Measurements from ENCODE around the gene RBM23.
"Not testable (repeated sequence)": the region's sequence is repeated elsewhere in the genome, so short reads cannot be mapped to it uniquely, and the experiment has no call there.

RBM23 gene

DNA sequence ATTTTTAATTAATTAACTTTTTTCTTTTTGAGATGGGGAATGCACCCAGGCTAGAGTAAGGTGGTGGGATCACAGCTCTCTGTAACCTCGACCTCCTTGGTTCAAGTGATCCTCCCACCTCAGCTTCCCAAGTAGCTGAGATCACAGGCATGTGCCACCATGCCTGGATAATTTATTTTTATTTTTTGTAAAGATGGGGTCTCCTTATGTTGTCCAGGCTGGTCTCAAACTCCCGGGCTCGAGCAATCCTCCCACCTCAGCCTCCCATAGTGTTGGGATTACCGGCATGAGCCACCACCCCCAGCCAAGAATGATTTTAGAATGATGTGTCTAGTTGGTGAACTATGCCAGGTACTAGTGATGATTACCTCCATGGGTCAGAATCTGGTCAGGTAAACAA, 54.0 kb downstream of the RBM23 start:
- no peak for DNase-seq (ENCODE audit: low read depth)

DNA sequence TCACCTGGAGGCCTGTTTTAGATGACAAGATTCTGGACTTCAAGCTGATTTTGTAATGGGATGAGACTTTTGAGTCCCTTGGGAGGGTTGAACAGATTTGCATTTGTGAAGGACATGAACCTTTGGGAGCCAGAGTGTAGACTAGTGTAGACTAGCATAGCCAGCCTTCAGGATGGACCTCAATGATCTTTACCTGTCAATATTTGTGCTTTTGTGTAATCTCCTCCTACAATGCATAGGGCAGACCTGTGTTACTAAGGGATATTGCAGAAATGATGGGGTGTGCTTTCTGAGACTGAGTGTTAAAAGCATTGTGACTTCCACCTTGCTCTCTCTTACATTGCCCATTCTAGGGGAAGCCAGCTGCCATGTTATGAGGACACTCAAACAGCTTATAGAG, 57.3 kb downstream of the RBM23 start:
- DNase-seq (ENCODE audit: low read depth): no peak

DNA sequence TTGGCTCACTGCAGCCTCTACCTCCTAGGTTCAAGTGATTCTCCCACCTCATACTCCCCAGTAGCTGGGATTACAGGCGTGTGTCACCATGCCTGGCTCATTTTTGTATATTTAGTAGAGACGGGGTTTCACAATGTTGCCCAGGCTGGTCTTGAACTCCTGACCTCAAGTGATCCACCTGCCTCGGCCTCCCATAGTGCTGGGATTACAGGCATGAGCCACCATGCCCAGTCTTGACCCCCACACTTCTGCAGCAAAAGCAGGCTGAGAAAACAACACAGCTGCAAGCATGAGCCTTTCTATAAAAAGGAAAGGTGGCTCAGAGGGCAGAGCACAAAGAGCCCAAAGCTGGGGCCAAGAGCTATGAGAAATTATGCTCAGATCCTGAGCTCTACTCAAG, 58.6 kb downstream of the RBM23 start:
- DNase-seq (ENCODE audit: low read depth): not testable (repeated sequence)

DNA sequence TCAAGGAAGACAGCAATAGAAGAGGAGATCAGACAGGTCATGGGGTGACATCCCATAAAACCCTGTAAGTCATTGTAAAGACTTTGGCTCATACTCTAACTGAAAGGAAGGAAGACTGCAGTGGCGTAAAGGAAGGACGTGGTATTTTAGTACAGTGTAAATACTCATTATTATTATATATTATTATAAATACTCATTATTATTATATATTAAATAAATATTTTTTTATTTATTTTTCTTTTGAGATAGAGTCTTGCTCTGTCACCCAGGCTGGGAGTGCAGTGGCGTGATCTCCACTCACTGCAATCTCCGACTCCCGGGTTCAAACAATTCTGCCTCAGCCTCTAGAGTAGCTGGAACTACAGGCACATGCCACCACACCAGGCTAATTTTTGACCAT, 62.5 kb downstream of the RBM23 start:
- no peak for DNase-seq (ENCODE audit: low read depth)

DNA sequence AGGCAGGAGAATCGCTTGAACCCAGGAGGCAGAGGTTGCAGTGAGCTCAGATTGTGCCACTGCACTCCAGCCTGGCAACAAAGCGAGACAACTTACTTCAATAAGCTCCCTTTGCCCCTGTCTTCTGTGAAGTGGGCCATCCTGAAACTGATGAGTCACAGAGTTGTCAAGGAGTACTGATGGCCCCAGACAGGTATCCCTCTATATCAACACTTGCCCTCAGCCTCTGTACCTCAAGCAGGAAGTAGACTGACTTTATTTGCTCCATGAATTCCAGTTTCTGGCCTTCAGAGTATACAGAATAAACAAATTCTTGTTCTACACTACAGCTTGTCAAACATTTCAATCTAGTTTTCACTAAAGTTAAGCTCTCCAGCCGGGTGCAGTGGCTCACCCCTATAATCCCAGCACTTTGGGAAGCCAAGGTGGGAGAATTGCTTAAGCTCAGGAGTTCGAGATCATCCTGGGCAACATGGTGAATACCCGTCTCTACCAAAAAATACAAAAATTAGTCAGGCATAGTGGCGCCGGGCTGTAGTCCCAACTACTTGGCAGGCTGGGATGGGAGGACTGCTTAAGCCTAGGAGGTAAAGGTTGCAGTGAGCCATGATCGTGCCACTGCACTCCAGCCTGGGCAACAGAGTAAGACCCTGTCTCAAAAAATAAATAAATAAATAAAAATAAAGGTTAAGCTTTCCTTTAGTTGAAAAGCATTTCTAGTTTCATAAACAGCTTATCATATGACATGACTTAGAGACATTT, 63.8 kb downstream of the RBM23 start:
- DNase-seq (ENCODE audit: low read depth): no peak

DNA sequence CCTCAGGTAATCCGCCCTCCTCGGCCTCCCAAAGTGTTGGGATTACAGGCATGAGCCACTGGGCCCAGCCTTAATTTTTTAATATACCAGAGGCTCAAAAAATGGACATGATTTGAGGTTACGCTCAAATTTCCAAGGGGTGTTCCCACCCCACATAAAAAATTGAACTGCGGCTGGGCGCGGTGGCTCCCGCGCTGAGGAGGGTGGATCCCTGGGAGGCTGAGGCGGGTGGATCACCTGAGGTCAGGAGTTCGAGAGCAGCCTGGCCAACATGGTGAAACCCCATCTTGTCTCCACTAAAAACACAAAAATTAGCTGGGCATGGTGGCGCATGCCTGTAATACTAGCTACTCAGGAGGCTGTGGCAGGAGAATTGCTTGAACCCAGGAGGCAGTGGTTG, 64.7 kb downstream of the RBM23 start:
- not testable (repeated sequence) for DNase-seq (ENCODE audit: low read depth)

DNA sequence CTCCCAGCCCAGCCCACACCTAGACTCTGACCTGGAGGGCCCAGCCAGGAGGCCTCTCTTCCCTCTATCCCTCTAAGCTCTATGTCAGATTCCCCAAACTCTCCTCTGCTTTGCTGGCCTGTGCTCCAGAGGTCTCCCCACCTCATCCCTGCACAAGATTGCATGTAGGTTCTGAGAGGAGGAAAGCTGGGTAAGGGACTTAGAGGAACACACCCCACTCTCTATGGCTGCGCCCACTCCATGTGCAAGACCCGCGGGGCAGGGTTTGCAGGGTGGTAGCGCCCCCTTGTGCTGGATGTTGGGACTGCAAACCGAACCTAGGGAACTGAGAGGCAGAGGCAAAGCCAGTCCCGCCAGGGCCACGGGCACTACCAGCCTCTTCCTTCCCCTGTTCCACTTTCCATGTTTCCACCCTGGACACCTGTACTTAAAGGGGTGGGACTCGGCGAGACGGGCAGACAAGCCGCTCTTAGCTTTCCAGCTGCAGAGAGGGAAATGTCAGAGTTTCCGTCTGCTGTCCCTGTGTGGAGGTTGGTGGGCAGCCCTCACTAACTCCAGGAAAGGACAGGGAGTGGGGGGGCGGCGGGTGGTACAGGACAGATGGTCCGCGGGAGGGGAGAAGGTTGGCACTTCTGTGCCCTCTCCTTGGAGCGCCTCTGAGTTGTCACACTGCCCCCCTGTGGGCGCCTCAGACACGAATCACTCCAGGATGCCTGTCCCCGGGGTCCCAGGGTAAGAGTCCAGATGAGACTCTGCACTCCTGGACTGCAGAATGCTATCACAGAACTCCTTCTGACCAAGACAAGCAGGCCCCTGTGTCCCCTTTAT, 65.8 kb downstream of the RBM23 start:
- DNase-seq (ENCODE audit: low read depth): peak; percentile 87

DNA sequence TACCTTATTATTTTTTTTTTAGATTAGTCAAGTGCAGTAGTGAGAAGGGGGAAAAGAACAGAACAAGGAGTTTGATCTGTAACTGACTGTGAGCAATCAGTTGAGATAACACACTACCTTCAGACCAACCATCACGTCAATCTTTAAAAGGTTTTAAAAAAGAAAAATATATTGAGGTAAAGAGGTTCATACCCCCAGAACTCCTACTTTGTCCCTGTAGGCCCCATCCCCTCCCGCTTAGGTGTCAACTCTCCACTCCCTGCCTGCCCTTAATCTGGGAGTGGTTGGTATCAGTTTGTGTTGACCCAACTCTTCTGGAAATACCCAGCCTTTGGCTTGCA, 66.4 kb downstream of the RBM23 start:
- DNase-seq (ENCODE audit: low read depth): no peak

DNA sequence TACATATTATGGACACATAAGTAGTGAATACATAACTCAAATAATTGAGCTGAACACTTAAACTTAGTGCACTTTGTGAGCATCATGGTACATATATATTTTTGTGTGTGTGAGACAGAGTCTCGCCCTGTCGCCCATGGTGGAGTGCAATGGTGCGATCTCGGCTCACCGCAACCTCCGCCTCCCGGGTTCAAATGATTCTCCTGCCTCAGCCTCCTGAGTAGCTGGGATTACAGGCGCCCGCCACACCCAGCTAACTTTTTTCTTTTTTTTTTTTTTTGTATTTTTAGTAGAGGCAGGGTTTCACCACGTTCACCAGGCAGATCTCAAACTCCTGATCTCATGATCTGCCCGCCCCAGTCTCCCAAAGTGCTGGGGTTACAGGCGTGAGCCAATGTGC, 66.8 kb downstream of the RBM23 start:
- not testable (repeated sequence) for DNase-seq (ENCODE audit: low read depth)

DNA sequence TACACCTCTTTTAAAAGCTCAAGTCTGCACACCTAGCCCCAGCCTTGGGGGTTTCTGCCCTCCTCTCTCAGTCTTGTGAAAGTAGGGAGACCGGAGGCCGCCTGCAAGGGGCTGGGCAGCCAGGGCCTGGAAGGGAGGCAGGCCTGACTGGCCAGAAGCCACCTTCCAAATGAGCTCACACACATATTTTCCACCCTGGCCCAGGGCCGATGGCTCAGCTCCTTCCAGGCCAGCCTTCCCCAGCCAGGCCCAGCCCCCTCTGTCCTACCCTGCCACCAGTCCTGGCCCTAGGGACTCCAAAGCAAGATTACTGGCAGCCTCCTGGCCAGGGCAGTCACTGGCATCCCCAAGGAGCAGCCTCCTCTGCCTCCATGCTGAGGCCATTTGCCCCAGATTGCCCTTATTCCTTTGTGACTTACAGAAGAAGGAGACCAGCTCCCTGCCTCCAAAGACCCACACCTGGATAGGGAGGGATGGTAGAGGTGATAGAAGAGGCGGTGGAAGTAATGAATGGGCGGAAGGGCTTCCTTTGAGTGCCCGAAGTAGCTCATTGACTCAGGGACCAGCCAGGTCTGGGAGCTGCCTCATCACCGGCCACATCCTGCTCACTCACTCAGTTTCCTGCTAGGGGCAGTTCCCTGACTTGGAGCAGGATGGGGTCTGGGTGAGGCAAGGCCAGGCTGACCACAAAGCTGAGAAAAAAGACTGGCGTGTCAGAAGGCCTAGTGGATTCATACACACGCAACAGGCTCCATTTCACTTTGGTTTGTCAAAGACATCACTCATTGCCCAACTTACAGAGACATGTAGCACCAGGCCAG, 67.8 kb downstream of the RBM23 start:
- peak; percentile 99 for DNase-seq (ENCODE audit: low read depth)

DNA sequence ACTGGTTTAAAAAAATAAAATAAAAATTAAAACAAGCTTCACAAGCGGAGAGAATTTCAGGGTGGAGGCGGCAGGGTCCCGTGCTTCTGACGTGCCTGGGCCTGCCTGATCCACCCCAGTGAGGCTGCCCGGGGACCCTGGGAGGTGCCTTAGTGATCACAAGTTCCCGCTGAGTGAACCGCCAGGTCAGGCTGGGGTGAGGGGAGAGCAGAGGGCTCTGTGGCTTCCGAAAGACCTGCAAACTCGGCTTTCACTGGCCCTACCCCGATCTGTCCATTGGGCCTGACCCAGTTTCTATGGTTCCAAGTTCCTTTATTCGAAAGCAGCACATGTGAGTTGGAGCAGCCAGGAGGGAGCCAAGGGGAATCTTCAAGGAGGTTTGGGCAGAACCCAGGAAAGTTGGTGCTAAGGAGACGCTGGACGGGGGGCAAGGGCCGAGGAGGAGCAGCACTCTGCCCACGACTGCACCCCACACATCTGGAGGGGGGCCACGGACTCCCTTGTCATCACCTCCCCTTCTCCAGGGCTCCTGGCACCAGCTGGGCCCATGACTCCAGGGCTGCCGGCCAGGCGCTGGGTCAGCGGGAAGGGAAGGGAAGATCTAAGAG, 69.6 kb downstream of the RBM23 start:
- DNase-seq (ENCODE audit: low read depth): no peak

DNA sequence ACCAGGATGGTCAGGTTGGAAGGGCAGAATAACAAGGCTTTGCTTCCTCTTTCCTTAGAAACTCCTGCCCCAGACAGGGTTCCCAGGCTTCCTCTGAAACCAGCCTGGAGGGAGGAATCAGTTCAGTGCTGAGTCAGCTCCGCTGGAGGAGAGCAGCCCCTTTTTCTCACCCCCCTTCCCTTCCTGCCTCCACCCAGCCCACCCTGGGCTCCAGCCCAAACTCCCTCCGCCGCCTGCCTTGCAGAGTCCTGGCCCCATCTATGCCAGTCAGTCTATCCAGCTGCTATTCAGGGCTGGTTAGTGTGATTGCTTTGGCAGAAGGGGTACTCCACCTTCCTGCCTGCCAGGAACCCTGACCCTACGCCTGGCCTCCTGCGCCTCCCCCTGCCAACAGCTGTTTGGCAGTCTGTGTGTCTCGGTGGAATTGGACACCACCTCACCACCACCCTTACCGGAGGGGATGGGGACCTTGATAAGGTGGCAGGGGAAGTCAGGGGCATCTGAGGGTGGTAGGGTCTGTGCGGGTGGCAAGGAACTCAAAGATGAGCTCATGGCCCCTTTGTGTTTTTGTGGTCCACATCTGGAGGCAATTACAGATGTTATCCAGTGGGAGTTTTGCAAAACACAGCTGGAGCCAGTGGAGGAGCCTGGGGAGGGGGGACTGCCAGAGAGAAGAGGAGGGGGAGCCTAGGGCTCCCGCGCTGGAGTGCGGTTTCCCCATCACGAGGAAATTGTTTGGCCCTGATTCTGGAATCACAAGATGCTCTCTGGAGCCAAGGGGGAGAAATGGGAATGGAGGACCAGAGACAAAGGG, 70.4 kb downstream of the RBM23 start:
- peak; percentile 77 for DNase-seq (ENCODE audit: low read depth)

DNA sequence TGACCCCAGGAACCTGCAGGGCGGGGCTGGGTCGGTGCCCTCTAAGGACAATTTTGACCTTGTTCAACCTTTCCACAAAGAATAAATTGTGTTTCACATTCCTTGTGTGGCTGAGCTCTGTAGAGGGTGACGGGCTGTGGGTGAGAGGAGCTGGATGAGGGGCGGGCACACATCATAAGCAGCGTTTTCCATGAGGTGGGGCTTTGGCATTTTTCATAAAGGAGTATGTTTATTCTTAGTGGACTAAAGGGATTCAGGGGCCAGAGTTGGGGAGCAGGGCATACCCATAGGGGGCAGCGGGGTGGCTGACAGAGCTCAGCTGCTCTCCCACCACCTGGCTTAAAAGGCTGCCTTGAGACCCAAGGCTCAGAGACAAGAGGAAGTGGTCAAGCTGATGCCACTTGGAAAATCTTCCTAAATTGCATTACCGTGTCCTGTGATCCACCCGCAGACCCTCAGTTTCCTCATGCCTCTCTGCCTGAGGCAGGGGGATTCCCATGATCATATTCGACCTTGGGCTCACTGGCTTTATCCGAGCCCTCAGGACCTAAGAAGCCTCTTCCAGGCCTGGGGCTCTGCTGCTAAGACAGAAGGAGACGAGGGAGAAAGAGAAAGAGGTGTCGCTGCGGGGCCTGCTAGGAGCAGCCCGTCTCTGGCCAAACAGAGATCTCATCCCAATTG, 71.1 kb downstream of the RBM23 start:
- peak; percentile 80 for DNase-seq (ENCODE audit: low read depth)

DNA sequence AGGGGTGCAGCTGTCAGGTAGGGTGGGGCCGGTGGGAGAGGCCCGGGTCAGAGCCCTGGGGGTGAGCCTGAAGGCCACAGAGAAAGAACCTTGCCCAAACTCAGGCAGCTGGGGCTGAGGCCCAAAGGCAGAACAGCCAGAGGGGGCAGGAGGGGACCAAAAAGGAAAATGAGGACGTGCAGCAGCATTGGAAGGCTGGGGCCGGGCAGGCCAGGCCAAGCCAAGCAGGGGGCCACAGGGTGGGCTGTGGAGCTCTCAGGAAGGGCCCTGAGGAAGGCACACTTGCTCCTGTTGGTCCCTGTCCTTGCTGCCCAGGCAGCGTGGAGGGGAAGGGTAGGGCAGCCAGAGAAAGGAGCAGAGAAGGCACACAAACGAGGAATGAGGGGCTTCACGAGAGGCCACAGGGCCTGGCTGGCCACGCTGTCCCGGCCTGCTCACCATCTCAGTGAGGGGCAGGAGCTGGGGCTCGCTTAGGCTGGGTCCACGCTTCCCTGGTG, 72.1 kb downstream of the RBM23 start:
- DNase-seq (ENCODE audit: low read depth): no peak

DNA sequence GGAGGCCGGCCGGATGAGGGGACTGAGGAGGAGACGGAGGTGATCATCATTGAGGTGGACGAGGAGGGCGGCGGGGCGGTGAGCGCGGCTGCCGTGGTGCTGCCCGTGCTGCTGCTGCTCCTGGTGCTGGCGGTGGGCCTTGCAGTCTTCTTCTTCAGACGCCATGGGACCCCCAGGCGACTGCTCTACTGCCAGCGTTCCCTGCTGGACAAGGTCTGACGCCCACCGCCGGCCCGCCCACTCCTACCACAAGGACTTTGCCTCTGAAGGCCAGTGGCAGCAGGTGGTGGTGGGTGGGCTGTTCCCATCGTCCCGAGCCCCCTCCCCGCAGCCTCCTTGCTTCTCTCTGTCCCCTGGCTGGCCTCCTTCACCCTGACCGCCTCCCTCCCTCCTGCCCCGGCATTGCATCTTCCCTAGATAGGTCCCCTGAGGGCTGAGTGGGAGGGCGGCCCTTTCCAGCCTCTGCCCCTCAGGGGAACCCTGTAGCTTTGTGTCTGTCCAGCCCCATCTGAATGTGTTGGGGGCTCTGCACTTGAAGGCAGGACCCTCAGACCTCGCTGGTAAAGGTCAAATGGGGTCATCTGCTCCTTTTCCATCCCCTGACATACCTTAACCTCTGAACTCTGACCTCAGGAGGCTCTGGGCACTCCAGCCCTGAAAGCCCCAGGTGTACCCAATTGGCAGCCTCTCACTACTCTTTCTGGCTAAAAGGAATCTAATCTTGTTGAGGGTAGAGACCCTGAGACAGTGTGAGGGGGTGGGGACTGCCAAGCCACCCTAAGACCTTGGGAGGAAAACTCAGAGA, 72.9 kb downstream of the RBM23 start:
- no peak for DNase-seq (ENCODE audit: low read depth)

DNA sequence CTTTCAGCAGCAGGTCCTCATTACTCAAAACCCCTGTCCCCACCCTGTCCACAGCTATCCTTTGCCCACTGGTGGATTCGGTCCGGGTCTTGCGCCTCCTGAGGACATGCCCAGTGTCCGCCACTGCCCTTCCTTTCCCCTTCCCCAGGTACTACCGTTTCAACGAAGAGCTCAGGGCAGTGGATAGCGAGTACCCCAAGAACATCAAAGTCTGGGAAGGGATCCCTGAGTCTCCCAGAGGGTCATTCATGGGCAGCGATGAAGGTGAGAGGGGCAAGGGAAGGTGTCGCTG, 73.9 kb downstream of the RBM23 start:
- DNase-seq (ENCODE audit: low read depth): no peak

DNA sequence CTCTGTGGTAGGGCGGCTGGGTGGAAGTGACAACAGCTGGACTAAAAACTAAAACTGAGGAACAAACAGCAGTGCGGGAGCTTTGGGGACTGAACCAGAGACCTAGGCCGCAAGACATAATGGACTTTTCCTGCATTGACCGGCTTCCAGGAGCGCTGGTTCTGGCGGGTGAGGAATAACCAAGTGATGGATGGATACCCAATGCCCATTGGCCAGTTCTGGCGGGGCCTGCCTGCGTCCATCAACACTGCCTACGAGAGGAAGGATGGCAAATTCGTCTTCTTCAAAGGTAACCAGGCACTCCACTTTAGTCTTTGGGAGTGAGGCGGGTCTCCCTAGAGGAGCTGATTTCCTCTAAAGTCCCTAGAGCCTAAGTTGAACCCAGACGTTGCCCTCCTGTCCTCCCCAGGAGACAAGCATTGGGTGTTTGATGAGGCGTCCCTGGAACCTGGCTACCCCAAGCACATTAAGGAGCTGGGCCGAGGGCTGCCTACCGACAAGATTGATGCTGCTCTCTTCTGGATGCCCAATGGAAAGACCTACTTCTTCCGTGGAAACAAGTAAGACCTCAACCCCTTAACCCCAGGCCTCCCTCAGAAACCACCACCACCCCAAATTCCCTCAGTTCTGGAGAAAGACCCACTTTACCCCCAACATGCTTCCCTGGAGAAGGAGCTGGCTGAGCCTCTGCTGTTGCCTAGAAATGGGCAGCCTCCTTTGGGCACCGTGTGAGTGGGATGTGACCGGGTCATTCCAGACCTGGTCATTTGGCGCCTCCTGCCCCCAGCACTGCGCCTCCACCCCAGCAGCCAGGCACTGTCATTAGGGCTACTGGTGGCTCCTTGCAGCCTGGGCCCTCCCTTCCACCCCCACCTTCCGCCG, 74.5 kb downstream of the RBM23 start:
- DNase-seq (ENCODE audit: low read depth): no peak
